Coronary artery (tissue), 2 donors: ENCODE data around the gene ZP1.

Source experiments
- DNase-seq: peaks from one replicate; pipeline ENCODE4 v3.0.0-alpha.2; 2017; ENCODE audit warnings: low spot score
- H3K27ac ChIP-seq, 2 donors: fragments of 200-600 bp; sonication (generic); one replicate each; pipeline ENCODE4 v1.5.1; 2016 to 2019
- H3K4me3 ChIP-seq: fragments of 200-600 bp; sonication (generic); 2 replicates; pipeline ENCODE4 v1.5.1; 2016; ENCODE audit warnings: mild to moderate bottlenecking, moderate library complexity
- CTCF ChIP-seq: fragments of 200-600 bp; sonication (generic); IDR thresholded peaks from one replicate; pipeline ENCODE4 v1.5.1; 2019; ENCODE audit warnings: antibody characterized with exemption

ZP1 gene

DNA sequence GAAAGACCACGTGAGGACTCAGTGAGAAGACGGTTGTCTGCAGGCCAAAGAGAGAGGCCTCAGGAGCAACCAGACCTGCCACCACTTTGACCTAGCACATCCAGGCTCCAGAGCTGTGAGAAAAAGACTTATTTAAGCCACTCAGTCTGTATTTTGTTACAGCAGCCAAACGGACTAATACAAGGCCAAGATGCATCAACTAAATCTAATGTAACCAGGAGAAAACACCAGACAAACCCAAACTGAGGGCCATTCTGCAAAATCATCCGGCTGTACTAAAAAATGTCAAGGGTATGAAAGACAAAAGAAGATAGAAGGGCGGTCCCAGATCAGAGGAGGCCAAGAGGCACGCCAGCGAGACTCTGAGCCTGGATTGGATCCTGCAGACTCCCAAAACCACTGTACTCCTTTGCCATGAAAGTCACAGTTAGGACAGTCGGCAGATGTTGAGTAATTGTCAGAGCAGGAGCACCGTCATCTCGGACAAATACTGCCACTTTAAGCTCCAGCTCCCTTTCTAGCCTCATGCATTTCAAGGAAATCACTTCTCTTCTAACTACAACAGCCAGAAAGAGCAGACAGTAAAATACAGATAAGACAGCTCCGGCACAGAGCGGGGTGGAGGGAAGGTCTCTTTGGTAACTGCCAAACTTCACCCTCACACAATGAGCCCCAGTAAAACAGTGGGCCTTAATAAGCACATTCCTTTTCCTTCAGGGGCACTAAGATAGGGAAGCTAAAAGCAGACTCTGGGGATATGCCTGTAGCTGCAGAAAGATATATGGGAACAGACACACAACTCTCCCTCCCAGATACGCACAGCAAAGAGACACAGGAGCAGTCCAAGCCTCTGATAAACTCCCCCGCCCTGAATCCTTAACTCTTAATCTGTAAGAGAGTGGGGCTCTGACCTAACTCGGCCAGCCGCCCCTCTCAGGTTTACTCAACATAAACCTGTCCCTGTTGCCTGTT is 3.5 kb upstream of the ZP1 start:
- Histone ChIP-seq H3K4me3 (no peak overlapping the region), H3K27ac (no peak overlapping the region)
- TF ChIP-seq CTCF, result no peak
- DNase-seq, result no peak

DNA sequence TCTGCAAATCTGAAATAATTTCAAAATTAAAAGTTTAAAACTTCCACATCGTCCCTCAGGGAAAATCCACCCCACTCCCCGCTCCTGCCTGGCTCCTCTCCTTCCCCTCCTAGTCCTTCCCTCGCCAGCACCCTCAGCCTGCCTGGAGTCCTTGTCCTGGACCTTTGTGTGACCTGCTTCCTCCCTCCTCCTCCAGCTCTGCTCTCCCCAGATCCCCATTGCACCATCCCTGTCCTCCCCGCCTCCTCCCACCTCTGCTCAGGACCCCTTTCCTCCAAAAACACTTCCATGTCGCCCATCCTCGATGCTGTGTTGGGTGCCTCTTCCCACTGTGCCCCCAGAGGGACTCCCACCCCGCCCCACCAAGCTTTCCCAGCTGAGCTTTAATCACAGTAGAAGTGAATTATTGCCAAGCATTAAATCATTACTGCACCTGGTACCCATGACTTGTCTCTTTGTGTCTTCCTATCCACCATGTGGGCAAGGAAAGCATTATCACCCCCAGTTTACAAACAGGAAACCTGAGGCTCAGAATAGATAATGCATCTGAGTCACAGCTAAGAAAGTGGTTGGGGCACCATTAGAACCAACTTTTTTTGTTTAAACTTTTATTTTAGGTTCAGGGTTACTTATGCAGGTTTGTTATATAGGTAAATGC is 2.4 kb upstream of the ZP1 start:
- no peak for TF ChIP-seq CTCF
- no peak for DNase-seq
- Histone ChIP-seq H3K27ac (no peak overlapping the region), H3K4me3 (no peak overlapping the region)

GRCh38 chr11:60867871-60868681 is 734 bp downstream of the ZP1 start:
- Histone ChIP-seq H3K4me3 (no peak overlapping the region), H3K27ac (no peak overlapping the region)
- DNase-seq, result no peak
- TF ChIP-seq CTCF, result no peak

DNA sequence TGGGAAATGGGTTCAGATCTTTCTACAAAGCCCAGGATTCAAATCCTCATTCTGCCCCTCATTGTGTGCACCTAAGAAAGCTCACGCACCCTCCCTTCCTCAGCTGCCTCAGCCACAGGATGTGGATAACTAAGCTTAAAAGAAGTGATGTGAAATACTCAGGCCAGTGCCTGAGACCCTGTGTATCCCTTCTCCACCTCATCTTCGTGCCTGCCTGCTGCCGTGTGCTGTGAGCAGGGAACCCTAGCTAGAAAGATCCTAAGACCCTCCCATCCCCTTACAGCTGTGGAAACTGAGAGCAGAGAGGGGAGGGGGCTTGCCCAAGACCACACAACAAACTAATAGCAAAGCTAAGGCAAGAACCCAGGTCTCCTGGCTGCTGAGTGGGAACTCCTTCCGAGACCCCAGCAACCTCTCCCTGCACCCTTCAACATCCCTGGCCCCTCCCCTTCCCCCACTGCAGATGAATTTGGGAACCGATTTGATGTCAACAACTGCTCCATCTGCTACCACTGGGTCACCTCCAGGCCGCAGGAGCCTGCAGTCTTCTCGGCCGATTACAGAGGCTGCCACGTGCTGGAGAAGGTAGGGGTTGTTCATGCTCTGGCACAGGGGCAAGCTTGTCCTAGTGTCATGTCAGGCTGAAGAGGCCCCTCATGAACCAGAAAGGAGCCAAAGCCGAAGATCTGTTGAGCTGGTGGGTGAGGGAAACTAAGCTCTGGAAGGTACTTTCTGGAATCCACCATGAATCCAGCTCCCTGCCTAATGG is 1.5 kb downstream of the ZP1 start:
- no peak for DNase-seq
- no peak overlapping the region for H3K27ac ChIP-seq
- TF ChIP-seq CTCF, result no peak

DNA sequence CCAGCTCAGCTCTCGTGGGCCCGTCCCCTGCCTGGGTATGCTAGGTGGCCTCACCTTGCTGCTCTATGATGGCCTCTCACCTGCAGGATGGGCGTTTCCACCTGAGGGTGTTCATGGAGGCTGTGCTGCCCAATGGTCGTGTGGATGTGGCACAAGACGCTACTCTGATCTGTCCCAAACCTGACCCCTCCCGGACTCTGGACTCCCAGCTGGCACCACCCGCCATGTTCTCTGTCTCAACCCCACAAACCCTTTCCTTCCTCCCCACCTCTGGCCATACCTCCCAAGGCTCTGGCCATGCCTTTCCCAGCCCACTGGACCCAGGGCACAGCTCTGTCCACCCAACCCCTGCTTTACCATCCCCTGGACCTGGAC is 2.1 kb downstream of the ZP1 start:
- DNase-seq, result no peak
- no peak for TF ChIP-seq CTCF
- H3K4me3 ChIP-seq, result no peak overlapping the region
- H3K27ac ChIP-seq, result no peak overlapping the region

More for the DNA sequence above, 1.5 kb downstream of the ZP1 start:
- H3K4me3 ChIP-seq, result no peak overlapping the region

- DNase-seq, result no peak
- Histone ChIP-seq H3K27ac (no peak overlapping the region), H3K4me3 (no peak overlapping the region)
- no peak for TF ChIP-seq CTCF
Observed at GRCh38 chr11:60870276-60870675, 2.9 kb downstream of the ZP1 start.
